K562 (cell line): ENCODE data around the gene ARHGAP35. TPM values are rescaled to one million over a fixed set of nuclear protein-coding genes. Genes with fewer than 3 reads are reported as not detected.

Source experiments
- ATAC-seq: fragments of 200-7000 bp; cut with Tn5 transposase; 3 replicates; pipeline ENCODE4 v1.9.1; 2020; ENCODE audit warnings: moderate library complexity
- BruUV-seq: library from RNA; stranded (reverse); fragments of 400-500 nt; replicated peaks from 2 replicates; lab custom pipeline; 2021; lab: Mats Ljungman, UMichigan
- CTCF ChIA-PET: fragments of 300-600 bp; formaldehyde crosslinking; extraction: SDS; loops from one replicate; lab custom pipeline; 2021; ENCODE audit warnings: low intra/inter-chr PET ratio; lab: Yijun Ruan, JAX
- POLR2A ChIA-PET: fragments of 300-600, 350-650 bp; sonication (Branson Sonifier 250); formaldehyde crosslinking; extraction: SDS; loops from one replicate; lab custom pipeline; 2021; ENCODE audit warnings: antibody characterized with exemption, inconsistent platforms; lab: Yijun Ruan, JAX
- DNase-seq, 4 experiments: peaks; one replicate each; pipeline versions ENCODE4 v3.0.0 to v3.0.0-alpha.2; 2011 to 2018; ENCODE audit warnings: low spot score in 3 of 4, mixed read lengths in 3 of 4; ENCODE audit errors: extremely low read depth in 1 of 4
- FAIRE-seq: peaks from 2 replicates; lab custom pipeline; 2011; peaks lifted over from hg19 to GRCh38; lab: Jason Lieb, UNC
- H2AFZ ChIP-seq: 2 replicates; pipeline ENCODE4 v1.6.0; 2011; ENCODE audit warnings: low read depth, low read length, control low read depth, inconsistent platforms
- H3K27ac ChIP-seq: fragments of 200-600 bp; 3 replicates; pipeline ENCODE4 v1.8.0; 2011; ENCODE audit warnings: low read depth, mild to moderate bottlenecking, control low read depth, inconsistent platforms, low read length, moderate library complexity, mixed read lengths; ENCODE audit errors: extremely low read depth
- H3K27me3 ChIP-seq, 2 experiments: fragments of 300-600 bp in 1 of 2; 2 replicates in 1 of 2; 3 replicates in 1 of 2; pipeline versions ENCODE4 v1.6.0 to v1.8.0; 2011; ENCODE audit warnings: inconsistent platforms in 2 of 2, low read length in 2 of 2, mild to moderate bottlenecking in 1 of 2, mixed read lengths in 1 of 2, moderate library complexity in 1 of 2; ENCODE audit not compliant: control insufficient read depth in 2 of 2, insufficient read depth in 2 of 2
- H3K36me3 ChIP-seq: fragments of 300-600 bp; 3 replicates; pipeline ENCODE4 v1.8.0; 2011; ENCODE audit warnings: mild to moderate bottlenecking, low read length, inconsistent platforms; ENCODE audit not compliant: control insufficient read depth, insufficient read depth
- H3K4me1 ChIP-seq, 2 experiments: fragments of 200-600 bp in 1 of 2; replicated peaks in 1 of 2; 2 replicates in 1 of 2; 3 replicates in 1 of 2; pipeline versions ENCODE4 v1.5.1 to v1.8.0; 2011; ENCODE audit warnings: inconsistent platforms in 2 of 2, low read length in 2 of 2, mild to moderate bottlenecking in 1 of 2, mixed read lengths in 1 of 2, moderate library complexity in 1 of 2; ENCODE audit not compliant: control insufficient read depth in 2 of 2, insufficient read depth in 2 of 2
- H3K4me2 ChIP-seq: 2 replicates; pipeline ENCODE4 v1.6.1; 2011; ENCODE audit warnings: low read length, control low read depth, inconsistent platforms, mixed read lengths; ENCODE audit not compliant: insufficient read depth
- H3K4me3 ChIP-seq: fragments of 200-600 bp; sonication (generic), shearing (Covaris generic); 2 replicates; pipeline ENCODE4 v1.5.1; 2016; ENCODE audit warnings: control low read depth, inconsistent platforms
- H3K79me2 ChIP-seq: fragments of 200-600 bp; 3 replicates; pipeline ENCODE4 v1.8.0; 2011; ENCODE audit warnings: low read length, inconsistent platforms; ENCODE audit not compliant: control insufficient read depth, insufficient read depth
- H3K9ac ChIP-seq, 2 experiments: 2 replicates each; pipeline versions ENCODE4 v1.6.0 to v1.6.1; 2011; ENCODE audit warnings: low read depth in 2 of 2, low read length in 2 of 2, control low read depth in 1 of 2, inconsistent platforms in 1 of 2, mild to moderate bottlenecking in 1 of 2, mixed read lengths in 1 of 2; ENCODE audit not compliant: insufficient read depth in 1 of 2
- H3K9me1 ChIP-seq: one replicate; pipeline ENCODE4 v1.6.0; 2011; ENCODE audit warnings: inconsistent platforms, mild to moderate bottlenecking, low read length, moderate library complexity; ENCODE audit not compliant: control insufficient read depth, insufficient read depth
- H3K9me3 ChIP-seq: replicated peaks from 2 replicates; pipeline ENCODE4 v1.5.1; 2011; ENCODE audit warnings: low read depth, low read length, inconsistent platforms; ENCODE audit not compliant: control insufficient read depth, insufficient read depth
- H4K20me1 ChIP-seq: replicated peaks from 2 replicates; pipeline ENCODE4 v1.6.1; 2011; ENCODE audit warnings: low read length, inconsistent platforms, mixed read lengths; ENCODE audit not compliant: control insufficient read depth, insufficient read depth
- GABPB2 ChIP-seq: fragments of 250-450 bp; sonication (Bioruptor Pico); conservative IDR thresholded peaks from 2 replicates; pipeline ENCODE4 v1.5.1; 2021; ENCODE audit warnings: mild to moderate bottlenecking
- HDGF ChIP-seq: fragments of 450-650 bp; IDR thresholded peaks from 2 replicates; pipeline ENCODE4 v1.6.1; 2016
- POLR2G ChIP-seq: fragments of 200-400 bp; formaldehyde crosslinking; IDR thresholded peaks from 2 replicates; pipeline ENCODE4 v1.6.1; 2017; ENCODE audit warnings: low read depth, mild to moderate bottlenecking, antibody characterized with exemption, low read length, moderate library complexity
- RBM34 ChIP-seq: fragments of 200-400 bp; formaldehyde crosslinking; IDR thresholded peaks from 2 replicates; pipeline ENCODE4 v1.6.1; 2018; ENCODE audit warnings: low read length, borderline replicate concordance; ENCODE audit not compliant: insufficient read depth
- SMAD3 ChIP-seq: fragments of 450-650 bp; formaldehyde crosslinking; conservative IDR thresholded peaks from 2 replicates; pipeline ENCODE4 v1.4.0; 2020; ENCODE audit warnings: mild to moderate bottlenecking
- ZNF609 ChIP-seq: sonication (generic); formaldehyde crosslinking; IDR thresholded peaks from 2 replicates; pipeline ENCODE4 v1.8.1; 2023; ENCODE audit warnings: missing genetic modification reagents, mild to moderate bottlenecking, borderline replicate concordance
- WGBS: fragments of 100-300 bp; shearing (Covaris generic); methylation state at CpG from one replicate; pipeline ENCODE4 v1.1.6; 2016; ENCODE audit warnings: low coverage, mixed read lengths; ENCODE audit not compliant: insufficient coverage; ENCODE audit errors: missing lambda C conversion rate; 5-methylcytosine and 5-hydroxymethylcytosine counted together
- in situ Hi-C: fragments of 300-500 bp; cut with MboI; formaldehyde crosslinking; loops from 4 replicates; pipeline ENCODE4 v1.15.0; 2018; ENCODE audit warnings: inconsistent platforms, mixed read lengths
- intact Hi-C: fragments of 100-400 bp; cut with micrococcal nuclease; formaldehyde crosslinking; loops from 2 replicates; pipeline ENCODE4 v1.14.2; 2022
- polyA plus RNA-seq, 8 experiments: library from polyadenylated mRNA; depleted of rRNA in 4 of 8; stranded (reverse) in 5 of 8; unstranded in 3 of 8; fragments of >200 nt; fragmentation: Nextera tagmentation in 2 of 8; fragmentation: Illumina TruSeq in 1 of 8; extraction: Ambion mirVana in 2 of 8; extraction: Trizol in 1 of 8; gene quantifications; 2 replicates each; pipeline versions ENCODE4 v1.2.1 to v1.2.3, GENCODE V29; 2011 to 2014; ENCODE audit warnings: inconsistent platforms in 1 of 8, missing spikeins in 1 of 8
- total RNA-seq, 7 experiments: library from RNA; depleted of rRNA in 6 of 7; stranded (reverse); fragments of >200 nt in 6 of 7; fragmentation: Illumina TruSeq in 2 of 7; extraction: Trizol in 2 of 7; gene quantifications; 2 replicates each; pipeline versions ENCODE4 v1.2.1 to v1.2.3, GENCODE V29; 2011 to 2021; ENCODE audit warnings: low replicate concordance in 1 of 7
- TF ChIP-seq, protein P1 (sequence below): fragments of 450-650 bp; formaldehyde crosslinking; IDR thresholded peaks from 2 replicates; pipeline ENCODE4 v1.4.0; 2022; ENCODE audit warnings: missing genetic modification characterization

The ARHGAP35 gene
- total and polyA plus RNA-seq, 9 of the 15 experiments (the other 6 are each of a cell fraction or from before 2014, with no cell fraction given), result 0.27 to 26.4 (median 10.2) TPM

DNA sequence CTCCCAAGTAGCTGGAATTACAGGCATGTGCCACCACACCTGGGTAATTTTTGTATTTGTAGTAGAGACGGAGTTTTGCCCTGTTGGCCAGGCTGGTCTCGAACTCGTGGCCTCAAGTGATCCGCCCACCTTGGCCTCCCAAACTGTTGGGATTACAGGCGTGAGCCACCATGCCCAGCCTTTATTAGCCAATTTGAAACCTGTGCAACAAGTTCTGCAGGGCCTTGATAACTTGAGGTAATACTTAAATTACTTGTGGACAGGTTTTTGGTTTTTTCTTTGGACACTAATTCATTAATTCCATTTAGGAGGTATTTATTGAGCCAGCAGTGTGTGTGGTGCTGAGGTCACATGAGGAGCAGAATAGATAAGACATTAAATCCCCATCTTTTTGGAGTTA, 39.5 kb downstream of the ARHGAP35 start:
- ChIA-PET POLR2A (interaction anchor here (0.6 to 1.0 kb wide), 3 partner anchors 9 to 42 kb away, joined by 3 to 4 read pairs (median 3); no protein-coding TSS in a partner anchor), CTCF (no interaction called here)
- WGBS, result 81% methylated on average over 5 of the region's 5 CpGs
- TF ChIP-seq HDGF (no peak), RBM34 (no peak), ZNF609 (CRISPR knock-in tag) (no peak), SMAD3 (CRISPR knock-in tag) (no peak), GABPB2 (CRISPR knock-in tag) (no peak), POLR2G (no peak)
- TF ChIP-seq, protein P1, sequence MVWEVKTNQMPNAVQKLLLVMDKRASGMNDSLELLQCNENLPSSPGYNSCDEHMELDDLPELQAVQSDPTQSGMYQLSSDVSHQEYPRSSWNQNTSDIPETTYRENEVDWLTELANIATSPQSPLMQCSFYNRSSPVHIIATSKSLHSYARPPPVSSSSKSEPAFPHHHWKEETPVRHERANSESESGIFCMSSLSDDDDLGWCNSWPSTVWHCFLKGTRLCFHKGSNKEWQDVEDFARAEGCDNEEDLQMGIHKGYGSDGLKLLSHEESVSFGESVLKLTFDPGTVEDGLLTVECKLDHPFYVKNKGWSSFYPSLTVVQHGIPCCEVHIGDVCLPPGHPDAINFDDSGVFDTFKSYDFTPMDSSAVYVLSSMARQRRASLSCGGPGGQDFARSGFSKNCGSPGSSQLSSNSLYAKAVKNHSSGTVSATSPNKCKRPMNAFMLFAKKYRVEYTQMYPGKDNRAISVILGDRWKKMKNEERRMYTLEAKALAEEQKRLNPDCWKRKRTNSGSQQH (CRISPR knock-in tag), result no peak
- FAIRE-seq, result no peak
- Histone ChIP-seq H3K4me1 (peaks cover 3 to 25% of the 10 kb centered on the region in 2 experiments), H3K9me1 (no peaks in the 10 kb centered on the region), H4K20me1 (peaks cover 29% of the 10 kb centered on the region), H3K27me3 (no peaks in the 10 kb centered on the region), H3K79me2 (peaks cover 71% of the 10 kb centered on the region), H3K4me3 (no peak overlapping the region), H2AFZ (no peak overlapping the region), H3K9ac (no peak overlapping the region), H3K4me2 (no peak overlapping the region), H3K36me3 (no peaks in the 10 kb centered on the region), H3K9me3 (no peaks in the 10 kb centered on the region), H3K27ac (no peak overlapping the region)
- intact Hi-C loops (no loop called here), in situ Hi-C loops (no loop called here)
- BruUV-seq, result no TSS peak
- no peak for DNase-seq
- ATAC-seq, result no peak
